Common myeloid progenitor, CD34-positive (primary cell): Measurements from ENCODE around the gene ERICH3.

Experiments
- CTCF ChIA-PET: fragments of 350-600 bp; sonication (Branson Sonifier 250); formaldehyde crosslinking; loops from one replicate; lab custom pipeline; 2021; ENCODE audit warnings: antibody characterized with exemption; lab: Charles Lee
- POLR2A ChIA-PET: fragments of 350-600 bp; sonication (Branson Sonifier 250); formaldehyde crosslinking; loops from one replicate; lab custom pipeline; 2021; ENCODE audit warnings: antibody characterized with exemption; lab: Charles Lee
- DNase-seq, 3 donors: peaks; one replicate each; pipeline versions ENCODE4 v3.0.0 to v3.0.0-alpha.2; 2013
- H3K27ac ChIP-seq, 2 experiments: 1 replicate in 1 of 2; 2 replicates in 1 of 2; pipeline ENCODE4 v1.7.0; 2013; ENCODE audit warnings: inconsistent platforms in 2 of 2, low read length in 2 of 2, mild to moderate bottlenecking in 2 of 2, low read depth in 1 of 2, moderate library complexity in 1 of 2; ENCODE audit not compliant: severe bottlenecking in 2 of 2, insufficient read depth in 1 of 2, poor library complexity in 1 of 2
- H3K27me3 ChIP-seq, 5 experiments: replicated peaks in 2 of 5; 1 replicate in 3 of 5; 2 replicates in 2 of 5; pipeline versions ENCODE4 v1.6.1 to v1.7.0; 2013; ENCODE audit warnings: low read length in 4 of 5, mild to moderate bottlenecking in 2 of 5, moderate library complexity in 2 of 5, inconsistent platforms in 1 of 5; ENCODE audit not compliant: insufficient read depth in 5 of 5, control insufficient read depth in 4 of 5
- H3K36me3 ChIP-seq, 4 experiments: 1 replicate in 2 of 4; 2 replicates in 2 of 4; pipeline versions ENCODE4 v1.6.1 to v1.7.0; 2013; ENCODE audit warnings: low read length in 3 of 4, control low read depth in 1 of 4, mild to moderate bottlenecking in 1 of 4; ENCODE audit not compliant: control insufficient read depth in 4 of 4, insufficient read depth in 4 of 4
- H3K4me1 ChIP-seq, 4 experiments: 1 replicate in 3 of 4; 2 replicates in 1 of 4; pipeline versions ENCODE4 v1.6.1 to v1.7.1; 2013; ENCODE audit warnings: low read length in 3 of 4, mild to moderate bottlenecking in 3 of 4, control low read depth in 1 of 4, inconsistent platforms in 1 of 4, moderate library complexity in 1 of 4; ENCODE audit not compliant: control insufficient read depth in 4 of 4, insufficient read depth in 4 of 4; ENCODE audit errors: control extremely low read depth in 1 of 4
- H3K4me3 ChIP-seq, 7 experiments: 1 replicate in 4 of 7; 2 replicates in 3 of 7; pipeline versions ENCODE4 v1.5.1 to v1.7.0; 2013; ENCODE audit warnings: mild to moderate bottlenecking in 7 of 7, low read length in 6 of 7, moderate library complexity in 6 of 7, inconsistent platforms in 2 of 7, low read depth in 2 of 7, control low read depth in 1 of 7; ENCODE audit not compliant: insufficient read depth in 4 of 7, control insufficient read depth in 1 of 7; ENCODE audit errors: extremely low read depth in 1 of 7
- H3K9me3 ChIP-seq, 5 experiments: 1 replicate in 4 of 5; 2 replicates in 1 of 5; pipeline versions ENCODE4 v1.6.1 to v1.7.1; 2013; ENCODE audit warnings: low read length in 4 of 5, mild to moderate bottlenecking in 2 of 5, inconsistent platforms in 1 of 5, low read depth in 1 of 5, moderate library complexity in 1 of 5; ENCODE audit not compliant: control insufficient read depth in 4 of 5, insufficient read depth in 2 of 5; ENCODE audit errors: control extremely low read depth in 1 of 5
- WGBS: methylation state at CpG from one replicate; pipeline ENCODE4 v1.1.5; 2013; ENCODE audit not compliant: insufficient coverage; 5-methylcytosine and 5-hydroxymethylcytosine counted together

Gene ERICH3

GRCh38 chr1:74545821-74546220 is 127.8 kb downstream of the ERICH3 start:
- H3K36me3 ChIP-seq: no peaks in the 10 kb centered on the region
- ChIA-PET POLR2A (no interaction called here), CTCF (no interaction called here)
- H3K4me1 ChIP-seq: no peaks in the 10 kb centered on the region
- no peaks in the 10 kb centered on the region for H3K9me3 ChIP-seq
- H3K4me3 ChIP-seq: no peak overlapping the region
- 80% methylated on average over 1 of the region's 2 CpGs for whole genome bisulfite sequencing
- H3K27ac ChIP-seq: no peak overlapping the region
- no peak for DNase-seq
- no peaks in the 10 kb centered on the region for H3K27me3 ChIP-seq

DNA sequence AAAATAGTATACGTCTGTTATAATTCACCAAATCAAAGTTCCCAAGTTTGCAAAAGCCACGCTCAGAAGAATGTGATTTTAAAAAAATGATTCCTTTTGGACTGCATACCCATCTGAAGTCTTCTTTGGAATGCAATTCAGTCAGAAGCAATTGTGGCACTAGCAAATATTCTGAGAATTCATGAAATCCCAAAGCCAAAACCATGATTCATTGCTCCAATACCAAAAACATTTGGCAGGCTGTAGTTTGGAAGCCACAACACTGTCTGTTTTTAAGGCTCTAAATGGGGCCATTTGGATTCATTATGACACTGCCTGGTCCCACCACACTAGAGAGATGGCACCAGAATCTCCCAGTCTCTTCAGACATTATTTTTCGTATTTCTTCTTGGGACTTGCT is 139.4 kb downstream of the ERICH3 start:
- no CpG with 5 or more reads among the region's 3 CpGs for WGBS
- no peaks in the 10 kb centered on the region for H3K9me3 ChIP-seq
- CTCF ChIA-PET: no interaction called here
- no peaks in the 10 kb centered on the region for H3K4me1 ChIP-seq
- H3K4me3 ChIP-seq: no peak overlapping the region
- no peaks in the 10 kb centered on the region for H3K27me3 ChIP-seq
- H3K27ac ChIP-seq: no peak overlapping the region
- no peak for DNase-seq
- H3K36me3 ChIP-seq: no peaks in the 10 kb centered on the region
- POLR2A ChIA-PET: no interaction called here

DNA sequence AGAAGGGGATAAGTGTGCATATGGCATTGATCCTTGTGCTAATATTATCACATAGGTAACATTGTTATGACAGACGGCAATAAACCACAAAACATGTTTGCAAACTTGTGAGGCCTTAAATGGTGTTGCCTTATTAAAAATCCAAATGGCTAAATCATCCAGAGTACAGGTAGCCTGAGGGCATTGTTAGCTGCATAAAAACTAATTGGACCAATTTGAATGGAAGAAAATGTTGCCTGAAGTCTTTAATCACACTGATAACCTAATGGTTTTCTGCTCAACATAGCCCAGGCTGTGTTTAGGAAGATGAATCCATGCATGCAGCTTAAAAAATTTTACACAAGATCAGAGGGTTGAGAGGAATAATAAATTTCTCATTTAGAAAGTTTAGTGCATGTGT is 141.8 kb downstream of the ERICH3 start:
- POLR2A ChIA-PET: no interaction called here

DNA sequence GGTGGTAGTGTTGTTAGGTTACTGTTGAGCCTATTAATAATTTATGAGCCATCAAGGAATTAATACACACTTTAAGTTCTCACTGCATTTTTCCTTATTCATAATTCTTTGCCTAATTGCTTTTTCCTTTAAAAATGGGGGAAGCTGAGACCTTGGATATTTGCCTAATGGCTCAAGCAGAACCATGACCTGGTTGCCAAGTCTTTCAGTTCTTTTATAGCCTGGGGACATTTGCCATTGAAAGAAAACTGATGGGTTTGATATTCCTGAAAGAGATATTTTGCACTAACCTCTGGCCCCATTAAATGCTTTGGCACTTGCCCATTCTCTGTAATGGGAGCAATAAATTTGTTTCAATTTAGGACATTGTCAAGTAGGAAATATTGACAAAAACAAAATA is 142.7 kb downstream of the ERICH3 start:
- Histone ChIP-seq H3K27me3 (no peaks in the 10 kb centered on the region), H3K4me1 (no peaks in the 10 kb centered on the region), H3K4me3 (no peak overlapping the region), H3K36me3 (no peaks in the 10 kb centered on the region), H3K9me3 (no peaks in the 10 kb centered on the region), H3K27ac (no peak overlapping the region)
- ChIA-PET CTCF (no interaction called here), POLR2A (no interaction called here)
- no peak for DNase-seq

More for the DNA sequence above, 141.8 kb downstream of the ERICH3 start:
- Histone ChIP-seq H3K4me3 (no peak overlapping the region), H3K9me3 (no peaks in the 10 kb centered on the region), H3K27ac (no peak overlapping the region), H3K27me3 (no peaks in the 10 kb centered on the region), H3K4me1 (no peaks in the 10 kb centered on the region), H3K36me3 (no peaks in the 10 kb centered on the region)
- DNase-seq: no peak
- WGBS: 100% methylated on average over 1 of the region's 1 CpG
- CTCF ChIA-PET: no interaction called here

DNA sequence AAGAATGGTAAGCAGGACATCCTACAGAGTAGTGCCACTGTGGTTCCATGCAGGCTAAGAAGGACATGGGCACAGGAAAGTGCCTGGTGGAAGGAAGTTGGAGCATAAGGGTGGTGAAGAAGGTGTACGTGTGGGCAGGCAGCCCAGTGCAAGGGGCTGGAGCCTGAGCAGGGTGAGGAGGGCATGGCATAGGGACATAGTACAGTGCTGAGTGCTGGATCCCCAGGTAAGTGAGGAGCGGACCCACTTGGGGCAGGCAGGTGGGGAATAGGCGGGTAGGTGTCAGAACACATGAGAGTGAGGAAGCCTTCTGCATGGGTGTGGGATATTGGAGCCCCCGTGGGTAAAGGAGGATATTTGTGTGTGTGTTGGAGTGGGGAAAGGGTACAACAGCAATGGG is 145.5 kb downstream of the ERICH3 start:
- Histone ChIP-seq H3K4me1 (no peaks in the 10 kb centered on the region), H3K4me3 (no peak overlapping the region), H3K9me3 (no peaks in the 10 kb centered on the region), H3K27me3 (no peaks in the 10 kb centered on the region), H3K27ac (no peak overlapping the region), H3K36me3 (no peaks in the 10 kb centered on the region)
- WGBS: 92% methylated on average over 4 of the region's 4 CpGs
- no peak for DNase-seq
- CTCF ChIA-PET: no interaction called here
- POLR2A ChIA-PET: no interaction called here

GRCh38 chr1:74526708-74527107 is 146.9 kb downstream of the ERICH3 start:
- ChIA-PET CTCF (no interaction called here), POLR2A (no interaction called here)
- H3K27ac ChIP-seq: no peak overlapping the region
- peaks cover 0 to 2% (median 0%) of the 10 kb centered on the region in 5 experiments for H3K9me3 ChIP-seq
- no CpG with 5 or more reads among the region's 2 CpGs for WGBS
- no peak overlapping the region for H3K4me3 ChIP-seq
- no peaks in the 10 kb centered on the region for H3K27me3 ChIP-seq
- no peaks in the 10 kb centered on the region for H3K36me3 ChIP-seq
- DNase-seq: no peak
- no peaks in the 10 kb centered on the region for H3K4me1 ChIP-seq

- ChIA-PET CTCF (no interaction called here), POLR2A (no interaction called here)
- Histone ChIP-seq H3K4me3 (no peak overlapping the region), H3K36me3 (no peaks in the 10 kb centered on the region), H3K4me1 (no peaks in the 10 kb centered on the region), H3K27me3 (no peaks in the 10 kb centered on the region), H3K9me3 (peaks cover 0 to 2% (median 0%) of the 10 kb centered on the region in 5 experiments), H3K27ac (no peak overlapping the region)
- no peak for DNase-seq
- whole genome bisulfite sequencing: 100% methylated on average over 1 of the region's 2 CpGs
Measured at GRCh38 chr1:74523873-74524480, 149.6 kb downstream of the ERICH3 start.
